ENCODE results near the gene APBB1.
A peak's percentile ranks its signal among the peaks of the same experiment; 100 is the strongest.

The APBB1 gene

DNA sequence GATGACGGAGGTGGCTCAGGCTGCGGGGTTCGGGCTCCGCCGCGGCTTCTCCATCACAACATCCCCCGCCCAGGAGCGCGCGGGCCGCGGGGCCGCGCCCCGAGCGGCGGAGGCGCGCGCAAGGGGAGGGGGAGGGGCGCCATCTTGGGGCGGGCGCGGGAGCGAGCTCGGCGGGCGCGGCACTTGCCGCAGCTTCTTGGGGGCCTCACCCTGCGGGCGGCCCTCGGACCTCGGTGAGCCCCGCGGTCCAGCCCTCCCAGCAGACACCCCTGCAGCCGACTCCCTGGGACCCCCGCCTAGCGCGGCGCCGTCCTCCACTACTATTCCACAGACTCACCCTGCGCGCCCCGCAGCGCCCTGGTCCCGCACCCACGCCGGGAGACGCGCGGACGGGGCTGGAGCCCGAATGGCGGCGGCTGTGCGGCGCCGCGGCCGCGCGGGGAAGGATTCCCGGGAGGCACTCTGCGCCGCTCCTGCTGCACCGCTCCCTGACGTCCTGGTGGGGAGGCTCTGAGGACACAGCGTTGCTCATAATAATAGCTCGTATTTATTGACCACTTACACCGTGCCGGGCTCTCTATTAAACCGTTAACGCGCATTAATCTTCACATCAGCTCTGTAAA is at the start of gene APBB1:
TSS of gene APBB1 (minus strand) at position 86 of the 623 bp plus-strand sequence. CDS start 7,747 bp downstream, outside the sequence.
- H3K36me3 ChIP-seq (ENCODE audit: control insufficient read depth in 5 of 5, insufficient read depth in 5 of 5, low read length in 5 of 5), result no peaks in the 10 kb centered on the region
- no peaks in the 10 kb centered on the region for H3K27me3 ChIP-seq (ENCODE audit: control insufficient read depth in 5 of 5, insufficient read depth in 4 of 5, low read length in 5 of 5)
- H3K9me3 ChIP-seq (ENCODE audit: control insufficient read depth in 5 of 5, low read length in 5 of 5), result no peaks in the 10 kb centered on the region
- peak within 1 kb of the TSS; percentile 21 to 83 (median 60) for H3K9ac ChIP-seq (ENCODE audit: low read length in 5 of 5)
- H3K27ac ChIP-seq (ENCODE audit: low read depth, low read length), result peak within 1 kb of the TSS; percentile 49
- H3K4me3 ChIP-seq (ENCODE audit: low read depth in 1 of 5, low read length in 5 of 5), result peak within 1 kb of the TSS; percentile 73 to 84 (median 79)
- peaks cover 0 to 25% (median 16%) of the 10 kb centered on the region in 5 donors for H3K4me1 ChIP-seq (ENCODE audit: control insufficient read depth in 5 of 5, insufficient read depth in 5 of 5, low read length in 5 of 5)

DNA sequence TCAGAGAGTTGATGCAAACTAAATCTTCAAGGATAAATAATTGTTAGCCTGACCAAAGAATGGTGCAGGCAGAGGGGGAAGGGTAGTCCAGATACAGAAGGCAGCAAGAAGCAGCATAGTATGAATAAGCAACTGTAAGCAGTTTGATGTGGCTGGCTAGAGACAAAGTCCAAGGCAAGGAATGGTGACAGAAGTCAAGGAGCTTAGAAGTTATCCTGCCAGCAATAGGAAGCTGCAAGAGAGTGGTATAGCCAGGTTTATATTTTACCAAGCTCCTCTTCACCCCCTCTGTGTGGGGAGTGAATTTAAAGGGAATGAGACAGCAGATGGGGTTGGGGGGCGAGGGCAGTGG is 40.2 kb upstream of the APBB1 start:
- no peaks in the 10 kb centered on the region for H3K4me1 ChIP-seq (ENCODE audit: control insufficient read depth in 5 of 5, insufficient read depth in 5 of 5, low read length in 5 of 5)
- H3K4me3 ChIP-seq (ENCODE audit: low read depth in 1 of 5, low read length in 5 of 5), result no peak overlapping the region
- peaks cover 9 to 81% (median 77%) of the 10 kb centered on the region in 5 donors for H3K36me3 ChIP-seq (ENCODE audit: control insufficient read depth in 5 of 5, insufficient read depth in 5 of 5, low read length in 5 of 5)
- no peak overlapping the region for H3K9ac ChIP-seq (ENCODE audit: low read length in 5 of 5)
- no peak overlapping the region for H3K27ac ChIP-seq (ENCODE audit: low read depth, low read length)
- H3K27me3 ChIP-seq (ENCODE audit: control insufficient read depth in 5 of 5, insufficient read depth in 4 of 5, low read length in 5 of 5), result no peaks in the 10 kb centered on the region
- H3K9me3 ChIP-seq (ENCODE audit: control insufficient read depth in 5 of 5, low read length in 5 of 5), result no peaks in the 10 kb centered on the region

- H3K9me3 ChIP-seq (ENCODE audit: control insufficient read depth in 5 of 5, low read length in 5 of 5), result no peaks in the 10 kb centered on the region
- H3K27ac ChIP-seq (ENCODE audit: low read depth, low read length), result no peak overlapping the region
- H3K4me1 ChIP-seq (ENCODE audit: control insufficient read depth in 5 of 5, insufficient read depth in 5 of 5, low read length in 5 of 5), result no peaks in the 10 kb centered on the region
- H3K4me3 ChIP-seq (ENCODE audit: low read depth in 1 of 5, low read length in 5 of 5), result no peak overlapping the region
- H3K9ac ChIP-seq (ENCODE audit: low read length in 5 of 5), result no peak overlapping the region
- H3K36me3 ChIP-seq (ENCODE audit: control insufficient read depth in 5 of 5, insufficient read depth in 5 of 5, low read length in 5 of 5), result peaks cover 9 to 79% (median 76%) of the 10 kb centered on the region in 5 donors
- H3K27me3 ChIP-seq (ENCODE audit: control insufficient read depth in 5 of 5, insufficient read depth in 4 of 5, low read length in 5 of 5), result no peaks in the 10 kb centered on the region
These were observed 39.6 kb upstream of the APBB1 start for GRCh38 chr11:6458352-6459098.

- Histone ChIP-seq H3K4me1 (ENCODE audit: control insufficient read depth in 5 of 5, insufficient read depth in 5 of 5, low read length in 5 of 5) (no peaks in the 10 kb centered on the region), H3K27ac (ENCODE audit: low read depth, low read length) (no peak overlapping the region), H3K9me3 (ENCODE audit: control insufficient read depth in 5 of 5, low read length in 5 of 5) (no peaks in the 10 kb centered on the region), H3K36me3 (ENCODE audit: control insufficient read depth in 5 of 5, insufficient read depth in 5 of 5, low read length in 5 of 5) (peaks cover 12 to 83% (median 79%) of the 10 kb centered on the region in 5 donors), H3K4me3 (ENCODE audit: low read depth in 1 of 5, low read length in 5 of 5) (no peak overlapping the region), H3K27me3 (ENCODE audit: control insufficient read depth in 5 of 5, insufficient read depth in 4 of 5, low read length in 5 of 5) (no peaks in the 10 kb centered on the region), H3K9ac (ENCODE audit: low read length in 5 of 5) (no peak overlapping the region)
These were observed 38.9 kb upstream of the APBB1 start for GRCh38 chr11:6457581-6458320.

GRCh38 chr11:6456361-6457073 is 37.6 kb upstream of the APBB1 start:
- Histone ChIP-seq H3K4me1 (ENCODE audit: control insufficient read depth in 5 of 5, insufficient read depth in 5 of 5, low read length in 5 of 5) (no peaks in the 10 kb centered on the region), H3K27ac (ENCODE audit: low read depth, low read length) (no peak overlapping the region), H3K4me3 (ENCODE audit: low read depth in 1 of 5, low read length in 5 of 5) (no peak overlapping the region), H3K36me3 (ENCODE audit: control insufficient read depth in 5 of 5, insufficient read depth in 5 of 5, low read length in 5 of 5) (peaks cover 12 to 93% (median 86%) of the 10 kb centered on the region in 5 donors), H3K9ac (ENCODE audit: low read length in 5 of 5) (no peak overlapping the region), H3K9me3 (ENCODE audit: control insufficient read depth in 5 of 5, low read length in 5 of 5) (no peaks in the 10 kb centered on the region), H3K27me3 (ENCODE audit: control insufficient read depth in 5 of 5, insufficient read depth in 4 of 5, low read length in 5 of 5) (no peaks in the 10 kb centered on the region)

- Histone ChIP-seq H3K27me3 (ENCODE audit: control insufficient read depth in 5 of 5, insufficient read depth in 4 of 5, low read length in 5 of 5) (no peaks in the 10 kb centered on the region), H3K36me3 (ENCODE audit: control insufficient read depth in 5 of 5, insufficient read depth in 5 of 5, low read length in 5 of 5) (peaks cover 14 to 99% (median 92%) of the 10 kb centered on the region in 5 donors), H3K9ac (ENCODE audit: low read length in 5 of 5) (no peak overlapping the region), H3K4me1 (ENCODE audit: control insufficient read depth in 5 of 5, insufficient read depth in 5 of 5, low read length in 5 of 5) (no peaks in the 10 kb centered on the region), H3K4me3 (ENCODE audit: low read depth in 1 of 5, low read length in 5 of 5) (no peak overlapping the region), H3K9me3 (ENCODE audit: control insufficient read depth in 5 of 5, low read length in 5 of 5) (no peaks in the 10 kb centered on the region), H3K27ac (ENCODE audit: low read depth, low read length) (no peak overlapping the region)
These were observed 36.2 kb upstream of the APBB1 start for GRCh38 chr11:6455070-6455469.

DNA sequence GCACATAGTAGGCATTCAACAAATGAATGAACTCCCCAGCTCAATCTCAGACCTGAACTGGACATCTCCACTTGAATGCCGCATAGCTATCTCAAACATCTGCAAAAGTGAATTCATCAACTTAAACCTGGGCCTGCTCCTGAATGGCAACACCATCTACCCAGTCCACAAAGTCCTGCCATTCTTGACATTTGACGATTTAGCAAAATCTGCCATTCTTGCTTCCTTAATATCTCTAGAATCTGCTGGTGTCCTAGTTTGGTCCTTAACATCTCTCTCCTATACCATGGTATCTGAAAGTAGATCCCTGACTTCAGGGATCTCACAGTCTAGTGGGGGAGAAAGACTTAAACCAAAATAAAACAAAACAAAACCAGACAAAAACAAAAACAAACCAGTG is 34.3 kb upstream of the APBB1 start:
- Histone ChIP-seq H3K4me3 (ENCODE audit: low read depth in 1 of 5, low read length in 5 of 5) (no peak overlapping the region), H3K27ac (ENCODE audit: low read depth, low read length) (no peak overlapping the region), H3K36me3 (ENCODE audit: control insufficient read depth in 5 of 5, insufficient read depth in 5 of 5, low read length in 5 of 5) (peaks cover 10 to 98% (median 93%) of the 10 kb centered on the region in 5 donors), H3K4me1 (ENCODE audit: control insufficient read depth in 5 of 5, insufficient read depth in 5 of 5, low read length in 5 of 5) (no peaks in the 10 kb centered on the region), H3K9ac (ENCODE audit: low read length in 5 of 5) (no peak overlapping the region), H3K27me3 (ENCODE audit: control insufficient read depth in 5 of 5, insufficient read depth in 4 of 5, low read length in 5 of 5) (no peaks in the 10 kb centered on the region), H3K9me3 (ENCODE audit: control insufficient read depth in 5 of 5, low read length in 5 of 5) (no peaks in the 10 kb centered on the region)

DNA sequence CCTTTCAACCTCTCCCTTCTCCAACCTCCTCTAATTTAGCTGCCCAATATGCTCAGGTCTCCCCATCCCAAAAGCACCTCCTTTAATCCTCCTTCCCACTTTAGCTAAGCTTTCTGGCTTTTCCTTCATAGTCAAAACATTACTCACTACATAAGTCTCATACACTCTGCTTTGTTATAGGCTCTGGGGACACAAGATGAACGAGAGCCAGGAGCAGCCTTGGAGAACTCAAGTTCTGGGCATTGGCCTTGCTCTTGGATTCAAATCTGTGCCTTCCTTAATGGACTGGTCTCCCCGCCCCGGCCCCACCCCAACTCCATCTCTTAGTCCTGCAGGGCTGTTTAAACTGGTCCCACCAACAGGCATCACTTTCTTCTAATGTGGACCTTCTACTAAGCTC is 33.3 kb upstream of the APBB1 start:
- Histone ChIP-seq H3K9ac (ENCODE audit: low read length in 5 of 5) (no peak overlapping the region), H3K36me3 (ENCODE audit: control insufficient read depth in 5 of 5, insufficient read depth in 5 of 5, low read length in 5 of 5) (peaks cover 10 to 96% (median 91%) of the 10 kb centered on the region in 5 donors), H3K9me3 (ENCODE audit: control insufficient read depth in 5 of 5, low read length in 5 of 5) (no peaks in the 10 kb centered on the region), H3K27me3 (ENCODE audit: control insufficient read depth in 5 of 5, insufficient read depth in 4 of 5, low read length in 5 of 5) (no peaks in the 10 kb centered on the region), H3K27ac (ENCODE audit: low read depth, low read length) (no peak overlapping the region), H3K4me3 (ENCODE audit: low read depth in 1 of 5, low read length in 5 of 5) (no peak overlapping the region), H3K4me1 (ENCODE audit: control insufficient read depth in 5 of 5, insufficient read depth in 5 of 5, low read length in 5 of 5) (no peaks in the 10 kb centered on the region)

DNA sequence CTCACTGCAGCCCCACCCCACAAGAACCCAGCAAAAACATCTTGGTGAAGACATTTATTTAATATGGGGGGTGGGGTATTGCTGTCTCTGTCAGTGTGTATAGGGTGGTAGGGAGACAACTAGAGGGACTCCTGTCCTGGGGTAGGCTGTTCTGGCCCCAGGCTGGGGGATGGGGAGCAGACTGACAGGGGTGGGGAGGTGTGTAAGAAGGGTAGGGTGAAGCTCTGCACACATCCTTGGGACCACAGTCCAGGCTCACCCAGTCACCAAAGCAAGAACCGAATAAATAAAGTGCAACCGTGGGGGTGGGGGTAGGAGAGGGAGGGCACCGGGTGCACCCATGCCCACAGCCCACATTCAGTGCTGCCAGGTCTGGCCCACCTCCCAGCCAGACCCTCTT is 29.7 kb upstream of the APBB1 start:
- H3K4me3 ChIP-seq (ENCODE audit: low read depth in 1 of 5, low read length in 5 of 5), result no peak overlapping the region
- H3K4me1 ChIP-seq (ENCODE audit: control insufficient read depth in 5 of 5, insufficient read depth in 5 of 5, low read length in 5 of 5), result no peaks in the 10 kb centered on the region
- H3K9ac ChIP-seq (ENCODE audit: low read length in 5 of 5), result no peak overlapping the region
- H3K36me3 ChIP-seq (ENCODE audit: control insufficient read depth in 5 of 5, insufficient read depth in 5 of 5, low read length in 5 of 5), result peaks cover 10 to 60% (median 56%) of the 10 kb centered on the region in 5 donors
- no peaks in the 10 kb centered on the region for H3K27me3 ChIP-seq (ENCODE audit: control insufficient read depth in 5 of 5, insufficient read depth in 4 of 5, low read length in 5 of 5)
- H3K9me3 ChIP-seq (ENCODE audit: control insufficient read depth in 5 of 5, low read length in 5 of 5), result no peaks in the 10 kb centered on the region
- no peak overlapping the region for H3K27ac ChIP-seq (ENCODE audit: low read depth, low read length)
